Activated naive CD4-positive, alpha-beta T cell treated with Interleukin-2 at 50 U/mL for 16 hours (primary cell): ENCODE results near the gene CER1.

Experiments
- DNase-seq: peaks from one replicate; pipeline ENCODE4 v3.0.0-alpha.2; 2020

The CER1 gene, protein sequence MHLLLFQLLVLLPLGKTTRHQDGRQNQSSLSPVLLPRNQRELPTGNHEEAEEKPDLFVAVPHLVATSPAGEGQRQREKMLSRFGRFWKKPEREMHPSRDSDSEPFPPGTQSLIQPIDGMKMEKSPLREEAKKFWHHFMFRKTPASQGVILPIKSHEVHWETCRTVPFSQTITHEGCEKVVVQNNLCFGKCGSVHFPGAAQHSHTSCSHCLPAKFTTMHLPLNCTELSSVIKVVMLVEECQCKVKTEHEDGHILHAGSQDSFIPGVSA

GRCh38 chr9:14722391-14723035 lies at the start of gene CER1:
CER1 (minus strand) TSS chr9:14722733; CDS start chr9:14722672, 61 bp downstream.
- no peak for DNase-seq

GRCh38 chr9:14770592-14770991 lies 48.1 kb upstream of the CER1 start:
- no peak for DNase-seq

GRCh38 chr9:14769230-14769571 lies 46.7 kb upstream of the CER1 start:
- DNase-seq = no peak

DNA sequence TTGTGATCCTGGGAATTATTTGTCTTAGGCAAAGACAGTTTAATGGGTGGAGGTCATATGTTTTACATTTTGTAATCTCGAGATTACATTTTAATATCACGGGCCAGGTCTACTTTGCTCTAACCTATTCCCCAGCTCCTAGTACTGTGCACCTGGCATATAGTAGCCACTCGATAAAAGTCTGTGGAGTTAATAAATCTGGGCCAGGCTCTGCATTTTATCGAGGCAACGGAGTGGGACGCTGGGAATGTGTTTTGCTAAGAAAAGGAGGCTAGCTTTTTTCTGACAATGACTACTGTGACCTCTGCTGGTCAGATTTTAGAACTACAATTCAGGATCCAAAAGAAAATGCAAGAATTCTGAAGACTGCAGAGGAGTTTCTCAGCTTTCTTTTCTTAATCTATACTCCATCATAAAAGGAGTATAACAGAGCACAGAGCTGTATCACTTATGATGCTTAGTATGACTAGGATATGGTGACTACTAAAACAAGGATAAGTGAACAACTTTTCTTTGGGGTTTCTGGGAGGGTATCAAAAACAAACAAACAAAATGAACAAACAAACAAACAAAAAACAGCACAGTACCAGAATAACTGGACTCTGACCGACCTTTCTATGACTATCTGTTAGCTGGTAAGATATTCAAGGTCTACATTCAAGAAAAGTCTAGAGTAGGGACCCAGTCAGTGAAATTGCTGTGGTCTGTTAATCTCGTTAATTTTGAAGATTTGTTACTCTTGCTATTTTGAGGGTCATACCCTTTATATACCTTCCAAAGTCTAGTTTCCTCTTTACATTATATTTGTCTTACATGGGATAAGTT lies 46.1 kb upstream of the CER1 start:
- no peak for DNase-seq

DNA sequence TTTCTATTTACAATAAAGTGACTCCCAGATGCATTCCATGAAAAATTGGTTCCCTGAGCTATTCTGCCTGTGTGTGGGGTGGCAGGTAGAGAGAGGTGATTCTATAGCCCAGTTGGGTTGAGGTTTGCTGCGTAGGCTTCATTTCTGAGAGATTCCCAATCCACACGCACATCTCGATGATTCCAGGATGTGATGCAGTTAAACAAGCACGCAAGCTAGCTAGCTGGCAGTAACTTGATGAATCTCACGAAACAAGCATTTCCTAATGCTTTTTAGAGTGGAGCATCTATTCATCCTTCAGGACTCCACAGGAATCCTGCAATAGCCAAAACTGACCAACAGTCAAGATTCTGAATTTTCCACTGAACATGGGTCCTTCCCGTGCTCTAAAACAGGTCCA lies 43.8 kb upstream of the CER1 start:
- no peak for DNase-seq

GRCh38 chr9:14761584-14761983 lies 39.1 kb upstream of the CER1 start:
- DNase-seq = no peak

DNA sequence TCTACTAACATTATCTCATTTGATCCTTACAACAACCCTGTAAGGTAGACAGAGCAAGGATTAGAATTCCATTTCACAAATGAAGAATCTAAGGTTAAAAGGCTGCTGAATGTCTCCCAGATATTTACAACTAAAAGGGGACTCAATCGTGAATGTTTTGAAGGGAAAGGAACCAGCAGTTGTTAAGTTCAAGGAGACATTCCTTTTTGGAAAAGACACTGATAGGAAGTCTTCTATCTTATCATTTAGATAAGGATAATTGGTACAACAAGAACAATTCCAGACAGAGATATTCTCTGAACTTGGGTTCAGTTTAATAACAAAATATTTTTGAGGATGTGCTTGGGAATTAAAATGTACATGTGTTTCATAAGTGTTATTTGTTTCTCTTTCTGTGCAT lies 37.5 kb upstream of the CER1 start:
- no peak for DNase-seq

GRCh38 chr9:14756291-14756690 lies 33.8 kb upstream of the CER1 start:
- DNase-seq = no peak

DNA sequence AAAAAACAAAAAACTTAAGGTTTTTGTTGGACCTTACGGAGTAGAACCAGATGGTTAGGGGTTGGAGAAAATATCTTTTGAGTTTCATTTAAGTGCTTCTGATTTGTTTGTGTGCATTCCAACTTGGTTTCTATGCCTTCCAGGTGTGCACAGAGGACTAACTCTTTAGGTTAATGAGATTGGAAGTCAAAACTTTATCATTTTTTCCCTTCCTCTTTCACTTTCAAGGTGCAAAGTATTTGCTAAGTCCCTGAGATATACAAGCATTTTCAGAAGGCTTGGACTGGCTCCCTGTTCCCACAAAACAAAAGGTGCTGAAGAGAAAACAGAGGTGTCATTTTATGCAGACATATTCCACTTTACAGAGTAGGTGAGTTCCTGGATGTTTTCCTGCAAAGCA lies 30.3 kb upstream of the CER1 start:
- no peak for DNase-seq

GRCh38 chr9:14752271-14752670 lies 29.7 kb upstream of the CER1 start:
- DNase-seq = no peak

- no peak for DNase-seq
These were observed 28.3 kb upstream of the CER1 start for GRCh38 chr9:14750821-14751220.

- no peak for DNase-seq
These were observed 27.2 kb upstream of the CER1 start for GRCh38 chr9:14749741-14750211.

DNA sequence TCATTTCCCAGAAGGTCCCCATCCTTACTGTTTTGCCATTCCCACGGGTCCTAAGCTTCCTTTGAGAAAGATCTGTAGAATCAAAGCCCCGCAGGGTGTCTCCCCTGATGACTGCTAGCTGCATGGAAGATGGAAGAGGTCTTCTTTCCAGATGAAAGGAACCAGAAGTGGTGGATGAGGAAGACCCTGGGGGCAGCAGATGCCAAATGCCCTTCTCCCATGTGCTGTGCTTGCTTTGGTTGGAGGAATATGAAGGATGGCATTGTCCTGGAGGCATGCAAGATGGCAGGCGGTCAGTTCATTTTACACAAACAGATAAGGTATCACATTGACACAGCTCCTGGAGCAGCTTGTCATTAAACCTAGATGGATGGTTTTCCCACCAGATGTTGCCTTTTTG lies 25.8 kb upstream of the CER1 start:
- no peak for DNase-seq

GRCh38 chr9:14747111-14747510 lies 24.6 kb upstream of the CER1 start:
- DNase-seq = no peak

- no peak for DNase-seq
These were observed 24.1 kb upstream of the CER1 start for GRCh38 chr9:14746626-14747025.

DNA sequence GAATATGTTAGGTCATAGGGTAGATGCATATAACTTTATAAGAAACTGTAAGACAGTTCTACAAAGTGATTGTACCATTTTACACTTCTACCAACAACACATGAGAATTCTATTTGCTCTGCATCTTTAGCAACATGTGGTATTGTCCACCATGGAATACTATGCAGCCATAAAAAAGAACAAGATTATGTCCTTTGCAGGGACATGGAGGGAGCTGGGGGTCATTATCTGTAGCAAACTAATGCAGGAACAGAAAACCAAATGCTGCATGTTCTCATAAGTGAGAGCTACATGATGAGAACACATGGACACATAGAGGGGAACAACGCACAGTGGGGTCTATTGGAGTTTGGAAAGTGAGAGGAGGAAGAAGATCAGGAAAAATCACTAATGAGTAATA lies 22.2 kb upstream of the CER1 start:
- no peak for DNase-seq

- no peak for DNase-seq
These were observed 18.8 kb upstream of the CER1 start for GRCh38 chr9:14741369-14741768.

DNA sequence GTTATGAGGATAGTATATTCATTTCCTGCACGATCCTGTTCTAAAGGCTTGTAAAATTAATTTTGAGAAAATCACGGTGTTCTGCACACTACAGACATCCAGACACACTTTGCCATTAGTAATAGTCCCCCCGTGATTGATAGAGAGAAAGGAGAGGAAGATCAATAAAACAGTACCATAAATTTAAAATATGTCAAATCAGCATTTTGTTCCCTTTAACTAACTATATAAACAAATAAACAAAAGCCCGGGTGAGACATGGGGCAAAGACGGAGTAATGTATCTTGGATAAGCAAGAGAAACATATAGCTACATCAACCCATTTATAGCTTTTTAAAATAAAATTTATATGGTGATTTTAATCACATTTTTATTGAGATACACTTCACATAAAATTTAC lies 10.6 kb upstream of the CER1 start:
- no peak for DNase-seq

DNA sequence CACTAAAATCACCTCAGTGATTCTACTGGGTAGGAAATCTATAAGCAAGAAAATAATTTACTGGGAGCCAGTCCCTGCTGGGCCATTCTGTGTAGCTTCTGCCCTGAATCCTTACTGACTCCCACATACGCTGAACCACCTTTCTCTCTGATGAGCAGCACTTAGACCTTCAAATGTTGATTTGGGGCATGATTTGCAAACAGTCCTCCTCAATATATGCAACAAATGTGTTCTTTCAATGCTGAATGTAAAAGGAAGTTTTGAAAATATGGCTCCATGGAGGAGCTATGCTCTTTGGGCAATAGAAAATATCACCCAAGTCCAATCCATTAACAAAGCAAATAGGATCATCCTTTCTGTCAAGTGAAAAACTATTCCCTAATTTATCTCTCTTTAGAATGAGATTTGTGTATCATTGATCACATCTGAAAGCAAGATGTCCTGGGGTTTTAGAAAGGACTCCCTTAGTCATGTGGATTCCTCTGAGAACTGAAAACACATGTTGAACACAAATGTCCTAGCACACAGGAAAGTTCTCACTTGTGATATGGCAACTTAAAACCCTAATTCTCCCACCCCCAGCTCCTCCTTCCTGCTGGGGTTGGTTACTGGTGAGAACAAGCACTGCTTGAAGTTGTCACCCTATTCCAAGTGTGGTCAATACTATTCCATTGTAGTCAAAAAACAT lies 8.9 kb upstream of the CER1 start:
- DNase-seq = no peak

DNA sequence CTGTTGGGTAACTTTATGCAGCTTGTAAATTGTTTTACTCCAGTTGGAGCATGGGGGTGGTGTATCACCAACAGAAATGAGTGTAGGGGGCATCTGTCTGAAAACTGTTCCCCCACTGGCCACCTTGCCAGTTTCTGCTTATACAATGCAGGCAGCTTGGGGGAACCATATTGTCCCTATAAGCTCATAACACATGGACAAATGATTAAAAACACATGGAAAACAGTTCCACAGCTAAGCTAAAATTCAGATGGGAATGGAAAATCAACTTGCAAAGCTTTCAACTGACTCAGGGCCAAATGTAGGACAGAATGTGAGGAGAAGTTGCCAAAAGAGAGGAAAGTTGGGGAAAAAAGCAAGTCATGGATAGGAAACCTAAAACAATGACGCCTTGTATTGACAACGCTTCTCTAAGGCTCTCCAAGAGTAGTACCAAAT lies 7.9 kb upstream of the CER1 start:
- DNase-seq = no peak

DNA sequence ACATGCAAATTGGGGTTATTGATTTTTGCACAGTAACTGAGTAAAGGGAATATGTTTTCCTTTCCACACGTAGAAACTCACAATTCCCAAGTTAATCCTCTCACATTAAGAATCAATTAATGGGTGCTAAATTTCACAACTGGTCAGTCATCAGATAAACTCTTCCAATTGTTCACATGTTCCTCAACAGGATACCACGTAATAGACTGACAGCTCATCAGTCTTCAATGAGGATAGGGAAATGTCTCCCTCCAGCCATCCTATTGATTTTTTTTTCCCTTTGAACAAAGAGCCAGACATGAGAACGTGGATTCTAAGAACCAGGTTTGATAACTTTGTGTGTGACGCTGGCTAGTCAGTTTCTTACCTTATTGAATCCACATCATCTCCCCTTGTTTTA lies 768 bp upstream of the CER1 start:
- DNase-seq = no peak

- DNase-seq = no peak
These were observed 3.2 kb downstream of the CER1 start for GRCh38 chr9:14719231-14719923.

GRCh38 chr9:14715102-14715501 lies 7.4 kb downstream of the CER1 start:
- DNase-seq = no peak
